ENCODE results near the gene CORO1C. TPM values are rescaled to one million over a fixed set of nuclear protein-coding genes. Genes with fewer than 3 reads are reported as not detected.
"Not testable (repeated sequence)": the region's sequence is repeated elsewhere in the genome, so short reads cannot be mapped to it uniquely, and the experiment has no call there.

The CORO1C gene
- total and polyA plus RNA-seq, 9 of the 15 experiments (the other 6 are each of a cell fraction or from before 2014, with no cell fraction given), result 55.2 to 280 (median 150) TPM

GRCh38 chr12:108751003-108751402, 19.7 kb upstream of the CORO1C start:
- WGBS (ENCODE audit: insufficient coverage, low coverage, missing lambda C conversion rate), result 51% methylated on average over 4 of the region's 4 CpGs
- ATAC-seq; H3K79me2 ChIP-seq (ENCODE audit: control insufficient read depth, insufficient read depth, low read length); H3K36me3 ChIP-seq (ENCODE audit: control insufficient read depth, insufficient read depth, low read length); H3K27ac ChIP-seq (ENCODE audit: extremely low read depth, low read depth, low read length); DNase-seq (ENCODE audit: extremely low read depth in 1 of 4, low spot score in 3 of 4); H3K9me1 ChIP-seq (ENCODE audit: control insufficient read depth, insufficient read depth, low read length); intact Hi-C loops (cut with micrococcal nuclease); H3K9me3 ChIP-seq (replicated peaks; ENCODE audit: control insufficient read depth, insufficient read depth, low read depth, low read length); H3K4me3 ChIP-seq; H2AFZ ChIP-seq (ENCODE audit: low read depth, low read length); H3K9ac ChIP-seq (ENCODE audit: insufficient read depth in 1 of 2, low read depth in 2 of 2, low read length in 2 of 2); BruUV-seq (replicated peaks); in situ Hi-C loops (cut with MboI); CTCF ChIA-PET (ENCODE audit: low intra/inter-chr PET ratio); H4K20me1 ChIP-seq (replicated peaks; ENCODE audit: control insufficient read depth, insufficient read depth, low read length); H3K27me3 ChIP-seq (ENCODE audit: control insufficient read depth in 2 of 2, insufficient read depth in 2 of 2, low read length in 2 of 2); H3K4me1 ChIP-seq (replicated peaks in 1 of 2; ENCODE audit: control insufficient read depth in 2 of 2, insufficient read depth in 2 of 2, low read length in 2 of 2); FAIRE-seq; H3K4me2 ChIP-seq (ENCODE audit: insufficient read depth, low read length): not testable (repeated sequence)
- peak; percentile 57; the same call in 1 of the 2 replicates for TF ChIP-seq BCOR (IDR thresholded peaks at IDR 0.05)
- peak; percentile 3 for TF ChIP-seq RBM25 (IDR thresholded peaks at IDR 0.05; ENCODE audit: low read depth, low read length, severe bottlenecking)
- TF ChIP-seq ADNP (tag; IDR thresholded peaks at IDR 0.05), result 0 out of 2 replicates have a peak, but pooled peaks have one; percentile 28
- POLR2A ChIA-PET, result interaction anchor here (0.6 to 1.3 kb wide), 2 partner anchors 8 to 98 kb away, joined by 3 read pairs; no protein-coding TSS in a partner anchor

GRCh38 chr12:108750526-108750925, 19.2 kb upstream of the CORO1C start:
- ChIA-PET CTCF (ENCODE audit: low intra/inter-chr PET ratio) (no interaction called here), POLR2A (interaction anchor here (0.6 kb wide), 1 partner anchor 97 kb away, joined by 3 read pairs; no protein-coding TSS in a partner anchor)
- intact Hi-C loops (cut with micrococcal nuclease) (no loop called here), in situ Hi-C loops (cut with MboI) (no loop called here)
- Histone ChIP-seq H3K4me2 (ENCODE audit: insufficient read depth, low read length) (no peak overlapping the region), H3K9me3 (replicated peaks; ENCODE audit: control insufficient read depth, insufficient read depth, low read depth, low read length) (no peaks in the 10 kb centered on the region), H3K36me3 (ENCODE audit: control insufficient read depth, insufficient read depth, low read length) (0 out of 3 replicates have a peak, but pooled peaks cover 2% of the 10 kb centered on the region), H3K27me3 (ENCODE audit: control insufficient read depth in 2 of 2, insufficient read depth in 2 of 2, low read length in 2 of 2) (no peaks in the 10 kb centered on the region), H3K27ac (ENCODE audit: extremely low read depth, low read depth, low read length) (no peak overlapping the region), H3K4me3 (no peak overlapping the region), H3K9me1 (ENCODE audit: control insufficient read depth, insufficient read depth, low read length) (no peaks in the 10 kb centered on the region), H3K79me2 (ENCODE audit: control insufficient read depth, insufficient read depth, low read length) (no peaks in the 10 kb centered on the region), H2AFZ (ENCODE audit: low read depth, low read length) (no peak overlapping the region), H3K4me1 (replicated peaks in 1 of 2; ENCODE audit: control insufficient read depth in 2 of 2, insufficient read depth in 2 of 2, low read length in 2 of 2) (no peaks in the 10 kb centered on the region), H4K20me1 (replicated peaks; ENCODE audit: control insufficient read depth, insufficient read depth, low read length) (no peaks in the 10 kb centered on the region), H3K9ac (ENCODE audit: insufficient read depth in 1 of 2, low read depth in 2 of 2, low read length in 2 of 2) (no peak overlapping the region)
- WGBS (ENCODE audit: insufficient coverage, low coverage, missing lambda C conversion rate), result 52% methylated on average over 3 of the region's 4 CpGs
- BruUV-seq (replicated peaks), result no TSS peak
- ATAC-seq (no peak), FAIRE-seq (no peak), DNase-seq (ENCODE audit: extremely low read depth in 1 of 4, low spot score in 3 of 4) (no peak)
- TF ChIP-seq STAT5A (IDR thresholded peaks at IDR 0.05; ENCODE audit: borderline replicate concordance, low read length) (no peak), CREM (IDR thresholded peaks at IDR 0.05; ENCODE audit: low read depth) (no peak), ZBED1 (IDR thresholded peaks at IDR 0.05) (no peak), TEAD1 (CRISPR knock-in tag; IDR thresholded peaks at IDR 0.05) (no peak), KLF10 (CRISPR knock-in tag; IDR thresholded peaks at IDR 0.05) (no peak), ZKSCAN1 (IDR thresholded peaks at IDR 0.05; ENCODE audit: low read depth, low read length) (no peak), ETV6 (IDR thresholded peaks at IDR 0.05; ENCODE audit: borderline replicate concordance in 1 of 2, low read depth in 2 of 2, low read length in 1 of 2) (no peak), ETV6 (CRISPR knock-in tag; IDR thresholded peaks at IDR 0.05; ENCODE audit: borderline replicate concordance) (no peak), ZNF764 (CRISPR knock-in tag; IDR thresholded peaks at IDR 0.05; ENCODE audit: low read depth) (no peak), ZNF707 (CRISPR knock-in tag; conservative IDR thresholded peaks at IDR 0.05) (no peak), POLR2AphosphoS2 (IDR thresholded peaks at IDR 0.05; ENCODE audit: low read length) (no peak), BCL6 (CRISPR knock-in tag; IDR thresholded peaks at IDR 0.05) (no peak), ZNF280A (IDR thresholded peaks at IDR 0.05; ENCODE audit: low read depth, partially characterized antibody) (no peak)
- TF ChIP-seq, protein P1, sequence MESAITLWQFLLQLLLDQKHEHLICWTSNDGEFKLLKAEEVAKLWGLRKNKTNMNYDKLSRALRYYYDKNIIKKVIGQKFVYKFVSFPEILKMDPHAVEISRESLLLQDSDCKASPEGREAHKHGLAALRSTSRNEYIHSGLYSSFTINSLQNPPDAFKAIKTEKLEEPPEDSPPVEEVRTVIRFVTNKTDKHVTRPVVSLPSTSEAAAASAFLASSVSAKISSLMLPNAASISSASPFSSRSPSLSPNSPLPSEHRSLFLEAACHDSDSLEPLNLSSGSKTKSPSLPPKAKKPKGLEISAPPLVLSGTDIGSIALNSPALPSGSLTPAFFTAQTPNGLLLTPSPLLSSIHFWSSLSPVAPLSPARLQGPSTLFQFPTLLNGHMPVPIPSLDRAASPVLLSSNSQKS (CRISPR knock-in tag; IDR thresholded peaks at IDR 0.05), result no peak
